Left lung (tissue), 10 donors: ENCODE data around the gene NFKB1. TPM values are rescaled to one million over a fixed set of nuclear protein-coding genes. Genes with fewer than 3 reads are reported as not detected.

ENCODE experiments used
- ATAC-seq: fragments of 200-7000 bp; cut with Tn5 transposase; one replicate; pipeline ENCODE4 v1.9.1; 2020; ENCODE audit warnings: moderate library complexity
- DNase-seq, 4 donors: peaks; one replicate each; pipeline ENCODE4 v3.0.0-alpha.2; 2013 to 2020
- H3K27ac ChIP-seq, 2 donors: fragments of 200-600 bp; sonication (generic) in 1 of 2; one replicate each; pipeline versions ENCODE4 v1.5.0 to v1.8.0; 2020 to 2021
- H3K27me3 ChIP-seq, 2 donors: fragments of 200-600 bp; sonication (generic) in 1 of 2; one replicate each; pipeline versions ENCODE4 v1.5.0 to v1.8.0; 2020 to 2021
- H3K36me3 ChIP-seq, 2 donors: fragments of 200-600 bp; sonication (generic) in 1 of 2; one replicate each; pipeline versions ENCODE4 v1.5.0 to v1.8.0; 2020 to 2021
- H3K4me1 ChIP-seq, 2 donors: fragments of 200-600 bp; one replicate each; pipeline ENCODE4 v1.8.0; 2021
- H3K4me3 ChIP-seq, 2 donors: fragments of 200-600 bp; sonication (generic) in 1 of 2; one replicate each; pipeline versions ENCODE4 v1.5.0 to v1.8.0; 2020 to 2021; ENCODE audit warnings: mild to moderate bottlenecking in 1 of 2
- H3K9me3 ChIP-seq, 2 donors: fragments of 200-600 bp; sonication (generic) in 1 of 2; one replicate each; pipeline versions ENCODE4 v1.5.0 to v1.8.0; 2020 to 2021
- intact Hi-C, 2 donors: fragments of 100-400 bp; cut with DNase I; formaldehyde crosslinking; loops; one replicate each; pipeline versions ENCODE4 v1.11.2 to v1.14.2; 2022
- polyA plus RNA-seq, 6 donors: library from polyadenylated mRNA; unstranded; fragments of 120-200 nt; gene quantifications; one replicate each; pipeline ENCODE4 v1.2.1, GENCODE V29; 2013; ENCODE audit not compliant: insufficient read length in 6 of 6
- total RNA-seq, 2 donors: library from RNA; stranded (reverse); fragmentation: NEBNext Ultra II Directional; extraction: Animal tissue kit (Norgen Biotek cat#: 25700); gene quantifications; one replicate each; pipeline ENCODE4 v1.2.1, GENCODE V29; 2021
- TF ChIP-seq, protein P1 (sequence below), 2 donors: fragments of 200-600 bp; sonication (generic) in 1 of 2; IDR thresholded peaks; one replicate each; pipeline versions ENCODE4 v1.5.0 to v1.8.0; 2021; ENCODE audit warnings: antibody characterized with exemption in 2 of 2
- donor health status: DM: no; HTN: yes; CAD: no.
- donor health status: DM: no; HTN: no; CAD: no.

The NFKB1 gene
- total and polyA plus RNA-seq, 8 donors = 34.0 to 57.6 (median 39.2) TPM

DNA sequence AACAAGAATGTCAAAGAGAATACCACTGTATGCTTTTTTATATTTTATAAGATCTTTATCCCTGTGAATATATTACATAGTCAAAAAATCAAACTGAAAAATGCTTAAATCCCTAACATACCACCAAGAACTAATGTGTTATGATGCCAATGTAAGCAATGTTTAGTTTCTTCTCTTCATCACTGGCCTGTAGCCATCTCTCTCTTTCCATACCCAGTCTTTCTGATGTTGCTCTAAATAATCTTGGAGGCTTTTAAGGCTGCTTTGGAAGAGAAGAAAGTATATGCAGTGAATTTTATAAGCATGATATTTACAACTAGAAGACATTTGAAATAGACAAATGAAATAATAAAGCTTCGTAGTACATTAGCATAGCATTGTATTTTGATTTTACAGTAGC lies 82.9 kb downstream of the NFKB1 start:
- Histone ChIP-seq H3K36me3 (peaks cover 0 to 96% of the 10 kb centered on the region in 2 donors), H3K4me3 (no peak overlapping the region), H3K27ac (no peak overlapping the region), H3K4me1 (no peaks in the 10 kb centered on the region), H3K27me3 (no peaks in the 10 kb centered on the region), H3K9me3 (no peaks in the 10 kb centered on the region)
- DNase-seq (no peak), ATAC-seq (no peak)
- intact Hi-C loops = no loop called here
- TF ChIP-seq, protein P1, sequence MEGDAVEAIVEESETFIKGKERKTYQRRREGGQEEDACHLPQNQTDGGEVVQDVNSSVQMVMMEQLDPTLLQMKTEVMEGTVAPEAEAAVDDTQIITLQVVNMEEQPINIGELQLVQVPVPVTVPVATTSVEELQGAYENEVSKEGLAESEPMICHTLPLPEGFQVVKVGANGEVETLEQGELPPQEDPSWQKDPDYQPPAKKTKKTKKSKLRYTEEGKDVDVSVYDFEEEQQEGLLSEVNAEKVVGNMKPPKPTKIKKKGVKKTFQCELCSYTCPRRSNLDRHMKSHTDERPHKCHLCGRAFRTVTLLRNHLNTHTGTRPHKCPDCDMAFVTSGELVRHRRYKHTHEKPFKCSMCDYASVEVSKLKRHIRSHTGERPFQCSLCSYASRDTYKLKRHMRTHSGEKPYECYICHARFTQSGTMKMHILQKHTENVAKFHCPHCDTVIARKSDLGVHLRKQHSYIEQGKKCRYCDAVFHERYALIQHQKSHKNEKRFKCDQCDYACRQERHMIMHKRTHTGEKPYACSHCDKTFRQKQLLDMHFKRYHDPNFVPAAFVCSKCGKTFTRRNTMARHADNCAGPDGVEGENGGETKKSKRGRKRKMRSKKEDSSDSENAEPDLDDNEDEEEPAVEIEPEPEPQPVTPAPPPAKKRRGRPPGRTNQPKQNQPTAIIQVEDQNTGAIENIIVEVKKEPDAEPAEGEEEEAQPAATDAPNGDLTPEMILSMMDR (IDR thresholded peaks at IDR 0.05) = no peak

DNA sequence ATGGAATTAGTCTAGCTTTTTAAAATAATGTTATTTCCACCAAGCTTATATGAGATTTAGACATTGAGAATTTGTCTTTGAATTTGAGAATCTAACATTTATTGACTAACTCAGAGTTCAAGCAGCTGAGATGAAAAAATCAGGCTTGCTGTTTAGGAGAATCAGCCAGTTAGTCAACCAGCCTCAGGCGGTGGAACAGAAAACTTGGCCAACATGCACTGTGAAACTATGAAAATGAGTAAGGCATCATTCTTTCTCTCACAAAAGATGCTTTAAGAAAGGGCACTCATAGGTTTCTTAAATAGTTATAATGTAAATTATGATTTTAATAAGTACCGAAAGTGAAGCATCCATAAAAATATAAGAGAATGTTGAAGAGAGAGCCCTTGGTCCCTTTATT lies 84.2 kb downstream of the NFKB1 start:
- Histone ChIP-seq H3K27ac (no peak overlapping the region), H3K9me3 (no peaks in the 10 kb centered on the region), H3K4me3 (no peak overlapping the region), H3K4me1 (no peaks in the 10 kb centered on the region), H3K36me3 (peaks cover 0 to 98% of the 10 kb centered on the region in 2 donors), H3K27me3 (no peaks in the 10 kb centered on the region)
- intact Hi-C loops = no loop called here
- TF ChIP-seq, protein P1 (IDR thresholded peaks at IDR 0.05) = no peak
- DNase-seq = no peak
- no peak for ATAC-seq

DNA sequence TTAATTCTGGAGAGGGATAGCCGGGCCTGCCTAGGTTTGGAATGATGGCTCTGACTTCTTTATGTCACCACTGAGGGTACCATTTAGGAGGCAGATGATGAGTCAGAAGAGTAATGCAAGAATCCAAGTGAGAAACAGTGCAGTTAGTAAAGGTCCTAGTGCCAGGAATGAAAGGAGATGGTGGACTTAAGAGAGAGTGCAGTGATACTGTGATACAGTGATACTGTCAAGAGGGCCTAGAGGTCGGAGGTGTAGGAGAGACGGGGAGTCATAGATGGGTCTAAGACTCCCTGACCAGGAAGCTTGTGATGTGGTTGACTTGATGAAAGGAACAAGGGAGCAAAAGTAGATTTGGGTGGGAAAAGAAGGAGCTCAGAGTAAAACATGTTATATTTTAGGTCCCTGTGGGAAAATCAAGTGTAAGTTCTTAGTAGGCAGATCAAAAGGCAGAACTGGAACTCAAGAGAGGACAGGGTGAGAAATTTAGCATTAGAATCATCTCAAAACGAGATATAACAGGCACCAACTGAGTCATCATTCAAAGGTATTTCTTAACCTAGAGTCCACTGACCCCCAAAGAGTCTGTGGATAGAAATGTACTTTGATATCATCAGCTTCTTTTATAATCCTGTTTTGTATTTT lies 85.0 kb downstream of the NFKB1 start:
- H3K9me3 ChIP-seq = no peaks in the 10 kb centered on the region
- DNase-seq (no peak), ATAC-seq (no peak)
- no peaks in the 10 kb centered on the region for H3K4me1 ChIP-seq
- H3K27ac ChIP-seq = no peak overlapping the region
- peaks cover 0 to 98% of the 10 kb centered on the region in 2 donors for H3K36me3 ChIP-seq
- H3K27me3 ChIP-seq = no peaks in the 10 kb centered on the region
- intact Hi-C loops = no loop called here
- H3K4me3 ChIP-seq = no peak overlapping the region
- TF ChIP-seq, protein P1 (IDR thresholded peaks at IDR 0.05) = no peak

DNA sequence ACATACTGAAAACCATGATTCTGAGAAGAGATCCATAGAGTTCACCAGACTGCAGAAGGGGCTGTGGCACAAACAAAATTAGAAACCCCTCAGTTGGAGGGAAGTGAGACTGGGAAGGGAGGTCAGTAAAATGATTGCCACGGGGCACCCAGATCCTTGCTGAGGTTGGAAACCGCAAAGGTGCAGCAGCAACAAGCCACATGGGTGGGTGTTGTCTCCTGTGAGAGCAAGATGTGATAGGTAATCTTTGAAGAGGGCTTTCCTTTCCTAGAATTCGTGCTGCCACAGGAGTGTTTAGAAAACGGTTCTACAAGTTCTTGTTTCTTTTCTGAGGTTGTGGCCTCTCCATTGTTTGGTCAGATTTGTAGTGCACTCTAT lies 85.5 kb downstream of the NFKB1 start:
- no peak for ATAC-seq
- Histone ChIP-seq H3K27me3 (no peaks in the 10 kb centered on the region), H3K36me3 (peaks cover 0 to 98% of the 10 kb centered on the region in 2 donors), H3K4me3 (no peak overlapping the region), H3K9me3 (no peaks in the 10 kb centered on the region), H3K4me1 (no peaks in the 10 kb centered on the region), H3K27ac (no peak overlapping the region)
- intact Hi-C loops = no loop called here
- no peak for DNase-seq
- TF ChIP-seq, protein P1 (IDR thresholded peaks at IDR 0.05) = no peak

DNA sequence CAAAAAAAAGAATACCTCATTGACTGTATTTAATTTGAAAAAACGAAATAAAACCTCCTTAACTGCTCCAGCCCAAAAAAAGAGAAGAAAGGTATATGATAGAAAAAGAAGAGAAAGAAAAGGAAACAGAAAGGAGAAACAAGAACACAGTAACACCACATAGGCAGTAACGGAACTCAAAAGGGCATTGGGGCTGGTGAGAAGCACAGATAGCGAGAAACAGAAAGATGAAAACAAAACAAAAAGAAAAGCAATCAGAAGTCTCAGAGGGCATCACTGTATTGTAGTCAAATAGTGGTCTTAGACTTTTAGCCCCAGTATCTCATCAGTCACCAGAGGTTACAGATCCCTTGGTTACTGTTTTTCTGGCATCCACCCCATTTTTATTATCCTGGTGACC lies 88.6 kb downstream of the NFKB1 start:
- ATAC-seq (no peak), DNase-seq (no peak)
- Histone ChIP-seq H3K27ac (no peak overlapping the region), H3K9me3 (no peaks in the 10 kb centered on the region), H3K27me3 (no peaks in the 10 kb centered on the region), H3K36me3 (peaks cover 0 to 96% of the 10 kb centered on the region in 2 donors), H3K4me3 (no peak overlapping the region), H3K4me1 (no peaks in the 10 kb centered on the region)
- TF ChIP-seq, protein P1 (IDR thresholded peaks at IDR 0.05) = no peak
- intact Hi-C loops = no loop called here
